Measurements from ENCODE around the gene BACE1. TPM values are rescaled to one million over a fixed set of nuclear protein-coding genes. Genes with fewer than 3 reads are reported as not detected.

Gene BACE1
- total RNA-seq, 1 donor from 2014 or later, result 32.6 TPM

- no peak for TF ChIP-seq EZH2 (IDR thresholded peaks at IDR 0.05; ENCODE audit: insufficient read depth, low read length)
- no peak for TF ChIP-seq CTCF (IDR thresholded peaks at IDR 0.05; ENCODE audit: insufficient read depth, low read depth, low read length)
- H3K4me3 Mint-ChIP-seq (ENCODE audit: unreplicated experiment), result no peak overlapping the region
- peaks cover 2% of the 10 kb centered on the region for H3K9me3 Mint-ChIP-seq (ENCODE audit: unreplicated experiment)
- H3K27ac ChIP-seq (ENCODE audit: low read depth, low read length), result no peak overlapping the region
- no peak overlapping the region for H3K9ac ChIP-seq (ENCODE audit: low read length)
- H3K4me1 ChIP-seq (ENCODE audit: insufficient read depth, low read length), result peaks cover 10% of the 10 kb centered on the region
- peaks cover 11% of the 10 kb centered on the region for H3K36me3 ChIP-seq (ENCODE audit: insufficient read depth, low read length)
- peaks cover 22% of the 10 kb centered on the region for H4K20me1 ChIP-seq (ENCODE audit: insufficient read depth, low read length)
- H3K9me3 ChIP-seq (ENCODE audit: insufficient read depth, low read depth, low read length), result no peaks in the 10 kb centered on the region
- FAIRE-seq, result no peak
- peaks cover 18% of the 10 kb centered on the region for H3K4me1 Mint-ChIP-seq (ENCODE audit: low read depth, unreplicated experiment)
- no peak overlapping the region for H2AFZ ChIP-seq (ENCODE audit: low read depth, low read length)
- peak overlapping the region; percentile 41 for H3K27ac Mint-ChIP-seq (ENCODE audit: unreplicated experiment)
- DNase-seq (ENCODE audit: low read depth), result no peak
- H3K27me3 ChIP-seq (ENCODE audit: insufficient read depth, low read length), result no peaks in the 10 kb centered on the region
- H3K4me3 ChIP-seq (ENCODE audit: insufficient read depth, low read depth, low read length), result no peak overlapping the region
- peaks cover 38% of the 10 kb centered on the region for H3K36me3 Mint-ChIP-seq (ENCODE audit: low read depth, unreplicated experiment)
- no peaks in the 10 kb centered on the region for H3K27me3 Mint-ChIP-seq (ENCODE audit: low read depth, unreplicated experiment)
- H3K79me2 ChIP-seq (ENCODE audit: insufficient read depth, low read length), result no peaks in the 10 kb centered on the region
- H3K4me2 ChIP-seq (ENCODE audit: low read length), result no peak overlapping the region
Observed at GRCh38 chr11:117295438-117296137, 20.5 kb downstream of the BACE1 start.

- Histone ChIP-seq H3K27ac (ENCODE audit: low read depth, low read length) (no peak overlapping the region), H3K4me1 (ENCODE audit: insufficient read depth, low read length) (no peaks in the 10 kb centered on the region), H3K36me3 (ENCODE audit: insufficient read depth, low read length) (peaks cover 23% of the 10 kb centered on the region), H3K9me3 (ENCODE audit: insufficient read depth, low read depth, low read length) (no peaks in the 10 kb centered on the region), H4K20me1 (ENCODE audit: insufficient read depth, low read length) (peaks cover 4% of the 10 kb centered on the region), H2AFZ (ENCODE audit: low read depth, low read length) (no peak overlapping the region), H3K27me3 (ENCODE audit: insufficient read depth, low read length) (no peaks in the 10 kb centered on the region), H3K79me2 (ENCODE audit: insufficient read depth, low read length) (no peaks in the 10 kb centered on the region), H3K4me2 (ENCODE audit: low read length) (no peak overlapping the region), H3K9ac (ENCODE audit: low read length) (no peak overlapping the region), H3K4me3 (ENCODE audit: insufficient read depth, low read depth, low read length) (no peak overlapping the region)
- H3K36me3 Mint-ChIP-seq (ENCODE audit: low read depth, unreplicated experiment), result peaks cover 52% of the 10 kb centered on the region
- no peak overlapping the region for H3K4me3 Mint-ChIP-seq (ENCODE audit: unreplicated experiment)
- H3K9me3 Mint-ChIP-seq (ENCODE audit: unreplicated experiment), result peaks cover 2% of the 10 kb centered on the region
- no peaks in the 10 kb centered on the region for H3K27me3 Mint-ChIP-seq (ENCODE audit: low read depth, unreplicated experiment)
- no peak for TF ChIP-seq CTCF (IDR thresholded peaks at IDR 0.05; ENCODE audit: insufficient read depth, low read depth, low read length)
- TF ChIP-seq EZH2 (IDR thresholded peaks at IDR 0.05; ENCODE audit: insufficient read depth, low read length), result no peak
- DNase-seq (ENCODE audit: low read depth) (no peak), FAIRE-seq (no peak)
- H3K4me1 Mint-ChIP-seq (ENCODE audit: low read depth, unreplicated experiment), result peaks cover 5% of the 10 kb centered on the region
- no peak overlapping the region for H3K27ac Mint-ChIP-seq (ENCODE audit: unreplicated experiment)
Observed at GRCh38 chr11:117292616-117293015, 23.4 kb downstream of the BACE1 start.

- no peak for FAIRE-seq
- Mint-ChIP-seq H3K4me1 (ENCODE audit: low read depth, unreplicated experiment) (peaks cover 3% of the 10 kb centered on the region), H3K27ac (ENCODE audit: unreplicated experiment) (peak within 1 kb of the TSS; percentile 21), H3K27me3 (ENCODE audit: low read depth, unreplicated experiment) (no peaks in the 10 kb centered on the region), H3K9me3 (ENCODE audit: unreplicated experiment) (no peaks in the 10 kb centered on the region), H3K4me3 (ENCODE audit: unreplicated experiment) (no peak within 1 kb of the TSS), H3K36me3 (ENCODE audit: low read depth, unreplicated experiment) (peaks cover 55% of the 10 kb centered on the region)
- TF ChIP-seq EZH2 (IDR thresholded peaks at IDR 0.05; ENCODE audit: insufficient read depth, low read length), result no peak
- TF ChIP-seq CTCF (IDR thresholded peaks at IDR 0.05; ENCODE audit: insufficient read depth, low read depth, low read length), result no peak
- no peak within 1 kb of the TSS for H3K27ac ChIP-seq (ENCODE audit: low read depth, low read length)
- no peaks in the 10 kb centered on the region for H4K20me1 ChIP-seq (ENCODE audit: insufficient read depth, low read length)
- no peaks in the 10 kb centered on the region for H3K4me1 ChIP-seq (ENCODE audit: insufficient read depth, low read length)
- peaks cover 29% of the 10 kb centered on the region for H3K36me3 ChIP-seq (ENCODE audit: insufficient read depth, low read length)
- no peak within 1 kb of the TSS for H3K4me3 ChIP-seq (ENCODE audit: insufficient read depth, low read depth, low read length)
- no peak within 1 kb of the TSS for H2AFZ ChIP-seq (ENCODE audit: low read depth, low read length)
- no peaks in the 10 kb centered on the region for H3K79me2 ChIP-seq (ENCODE audit: insufficient read depth, low read length)
- H3K4me2 ChIP-seq (ENCODE audit: low read length), result no peak within 1 kb of the TSS
- H3K27me3 ChIP-seq (ENCODE audit: insufficient read depth, low read length), result no peaks in the 10 kb centered on the region
- H3K9ac ChIP-seq (ENCODE audit: low read length), result no peak within 1 kb of the TSS
- H3K9me3 ChIP-seq (ENCODE audit: insufficient read depth, low read depth, low read length), result no peaks in the 10 kb centered on the region
- DNase-seq (ENCODE audit: low read depth), result no peak
Observed at GRCh38 chr11:117290809-117291396, 25.2 kb downstream of the BACE1 start, which contains the start of gene BACE1-AS. Gene BACE1-AS, plus strand, starts transcription at chr11:117291346.

Measured in astrocyte (in vitro differentiated cells and primary cell).